ENCODE results near the gene LIFR. TPM values are rescaled to one million over a fixed set of nuclear protein-coding genes. Genes with fewer than 3 reads are reported as not detected.
"Not testable (repeated sequence)": the region's sequence is repeated elsewhere in the genome, so short reads cannot be mapped to it uniquely, and the experiment has no call there.

The LIFR gene, protein sequence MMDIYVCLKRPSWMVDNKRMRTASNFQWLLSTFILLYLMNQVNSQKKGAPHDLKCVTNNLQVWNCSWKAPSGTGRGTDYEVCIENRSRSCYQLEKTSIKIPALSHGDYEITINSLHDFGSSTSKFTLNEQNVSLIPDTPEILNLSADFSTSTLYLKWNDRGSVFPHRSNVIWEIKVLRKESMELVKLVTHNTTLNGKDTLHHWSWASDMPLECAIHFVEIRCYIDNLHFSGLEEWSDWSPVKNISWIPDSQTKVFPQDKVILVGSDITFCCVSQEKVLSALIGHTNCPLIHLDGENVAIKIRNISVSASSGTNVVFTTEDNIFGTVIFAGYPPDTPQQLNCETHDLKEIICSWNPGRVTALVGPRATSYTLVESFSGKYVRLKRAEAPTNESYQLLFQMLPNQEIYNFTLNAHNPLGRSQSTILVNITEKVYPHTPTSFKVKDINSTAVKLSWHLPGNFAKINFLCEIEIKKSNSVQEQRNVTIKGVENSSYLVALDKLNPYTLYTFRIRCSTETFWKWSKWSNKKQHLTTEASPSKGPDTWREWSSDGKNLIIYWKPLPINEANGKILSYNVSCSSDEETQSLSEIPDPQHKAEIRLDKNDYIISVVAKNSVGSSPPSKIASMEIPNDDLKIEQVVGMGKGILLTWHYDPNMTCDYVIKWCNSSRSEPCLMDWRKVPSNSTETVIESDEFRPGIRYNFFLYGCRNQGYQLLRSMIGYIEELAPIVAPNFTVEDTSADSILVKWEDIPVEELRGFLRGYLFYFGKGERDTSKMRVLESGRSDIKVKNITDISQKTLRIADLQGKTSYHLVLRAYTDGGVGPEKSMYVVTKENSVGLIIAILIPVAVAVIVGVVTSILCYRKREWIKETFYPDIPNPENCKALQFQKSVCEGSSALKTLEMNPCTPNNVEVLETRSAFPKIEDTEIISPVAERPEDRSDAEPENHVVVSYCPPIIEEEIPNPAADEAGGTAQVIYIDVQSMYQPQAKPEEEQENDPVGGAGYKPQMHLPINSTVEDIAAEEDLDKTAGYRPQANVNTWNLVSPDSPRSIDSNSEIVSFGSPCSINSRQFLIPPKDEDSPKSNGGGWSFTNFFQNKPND
- 43.1 TPM for polyA plus RNA-seq (ENCODE audit: insufficient read length)

DNA sequence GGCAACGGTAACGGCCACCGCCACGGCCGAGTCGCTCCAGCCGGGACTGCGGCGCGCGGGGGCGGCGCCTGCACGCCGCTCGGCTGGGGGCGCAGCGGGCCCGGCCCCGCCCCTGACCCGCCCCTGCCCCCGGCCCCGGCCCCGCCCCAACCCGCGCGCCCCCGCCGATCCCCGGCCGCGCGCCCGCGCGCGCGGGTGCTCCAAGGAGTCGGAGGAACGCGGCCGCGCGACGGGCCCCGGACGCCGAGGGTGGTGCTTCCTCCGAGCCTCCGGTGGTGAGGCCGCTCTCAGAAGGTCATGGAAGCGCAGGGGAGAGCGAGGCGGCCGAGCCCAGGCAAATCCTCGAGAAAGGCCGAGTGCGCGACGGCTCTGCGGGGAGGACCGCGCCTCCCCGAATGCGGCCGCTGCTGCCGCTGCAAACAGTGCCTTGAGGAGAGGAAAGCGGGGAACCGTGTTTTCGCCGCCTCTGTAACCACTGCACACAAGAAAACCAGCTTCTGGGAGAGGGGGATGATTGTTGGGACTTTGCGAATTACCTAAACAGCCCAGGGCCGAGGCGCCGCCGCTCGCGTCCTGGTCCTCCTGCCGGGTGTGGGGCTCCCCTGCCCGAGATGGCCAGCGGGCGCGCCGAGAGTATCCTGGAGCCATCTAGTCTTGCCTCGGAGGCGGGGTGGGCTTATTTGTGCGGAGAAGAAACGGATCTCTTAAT lies at the start of gene LIFR:
Gene LIFR (minus strand): TSS at position 48 of the 709 bp plus-strand sequence. CDS start 25,999 bp downstream, outside the sequence.
- DNase-seq (ENCODE audit: low read depth): peak; percentile 52

DNA sequence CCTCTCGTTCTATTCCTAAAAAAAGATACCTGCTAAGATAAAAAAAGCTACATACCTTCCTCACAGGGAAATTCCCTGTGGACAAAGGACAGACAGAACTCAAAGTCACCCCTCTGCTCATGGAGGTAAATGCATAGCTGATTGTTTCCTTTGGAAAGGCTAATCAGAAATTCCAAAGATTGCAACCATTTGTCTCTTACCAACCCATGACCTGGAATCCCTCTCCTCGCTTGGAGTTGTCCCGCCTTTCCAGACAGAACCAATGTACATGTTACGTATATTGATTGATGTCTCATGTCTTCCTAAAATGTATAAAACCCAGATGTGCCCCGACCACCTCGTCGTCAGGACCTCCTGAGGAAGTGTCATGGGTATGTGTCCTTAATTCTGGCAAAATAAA lies 49.2 kb upstream of the LIFR start:
- no peak for DNase-seq (ENCODE audit: low read depth)

GRCh38 chr5:38603691-38604090 lies 47.2 kb upstream of the LIFR start:
- no peak for DNase-seq (ENCODE audit: low read depth)

- DNase-seq (ENCODE audit: low read depth): no peak
Observed at GRCh38 chr5:38602641-38603040, 46.2 kb upstream of the LIFR start.

GRCh38 chr5:38601863-38602298 lies 45.4 kb upstream of the LIFR start:
- DNase-seq (ENCODE audit: low read depth): no peak

GRCh38 chr5:38601133-38601862 lies 44.9 kb upstream of the LIFR start:
- DNase-seq (ENCODE audit: low read depth): peak; percentile 13

DNA sequence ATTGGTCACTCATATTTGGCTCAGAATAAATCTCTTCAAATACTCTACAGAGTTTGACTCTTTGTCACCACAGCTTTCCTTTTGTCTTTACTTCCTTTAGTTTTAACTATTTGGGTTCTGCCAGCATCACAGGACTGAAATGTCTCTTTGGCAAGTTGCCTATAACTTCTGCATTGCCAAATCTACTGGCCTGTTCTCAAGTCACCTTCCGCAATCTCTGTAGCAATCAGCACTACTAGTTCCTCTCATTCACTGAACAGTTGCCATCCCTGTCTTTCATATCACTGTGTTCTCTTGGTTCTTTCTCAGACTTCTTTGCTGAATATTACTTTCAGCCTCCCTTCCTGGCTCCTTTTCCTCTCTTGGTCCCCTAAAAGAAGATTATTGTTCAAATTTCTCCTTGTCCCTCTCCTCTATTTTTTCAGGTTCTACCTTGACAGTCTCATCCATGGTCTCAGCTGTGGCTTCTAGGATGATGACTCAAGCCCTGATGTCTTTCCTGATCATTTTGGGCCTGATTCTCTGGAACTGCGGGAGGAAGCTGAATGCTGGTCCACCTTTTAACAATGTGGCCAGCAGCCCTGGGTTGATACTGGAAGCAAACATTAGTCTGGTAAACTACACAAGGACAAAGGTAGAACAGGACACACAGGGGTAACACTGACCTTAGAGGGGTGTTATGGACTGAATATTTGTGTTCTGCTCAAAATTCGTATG lies 44.0 kb upstream of the LIFR start:
- DNase-seq (ENCODE audit: low read depth): no peak

DNA sequence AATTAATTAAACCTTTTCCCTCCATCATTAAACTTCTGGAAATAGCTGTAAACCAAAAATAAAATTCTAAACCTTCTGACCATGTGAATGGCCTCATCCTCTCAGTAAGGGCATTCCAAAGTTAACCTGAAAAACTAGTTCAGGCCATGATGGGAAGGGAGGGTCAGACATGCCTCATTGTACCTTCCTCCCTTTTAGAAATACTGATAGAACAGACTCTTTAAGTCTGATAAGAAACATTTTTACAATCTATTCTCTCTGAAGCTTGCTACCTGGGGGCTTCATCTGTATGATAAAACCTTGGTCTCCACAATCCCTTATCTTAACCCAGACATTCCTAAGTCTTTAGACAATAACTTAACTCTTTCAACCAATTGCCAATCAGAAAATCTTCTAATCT lies 43.3 kb upstream of the LIFR start:
- not testable (repeated sequence) for DNase-seq (ENCODE audit: low read depth)

DNA sequence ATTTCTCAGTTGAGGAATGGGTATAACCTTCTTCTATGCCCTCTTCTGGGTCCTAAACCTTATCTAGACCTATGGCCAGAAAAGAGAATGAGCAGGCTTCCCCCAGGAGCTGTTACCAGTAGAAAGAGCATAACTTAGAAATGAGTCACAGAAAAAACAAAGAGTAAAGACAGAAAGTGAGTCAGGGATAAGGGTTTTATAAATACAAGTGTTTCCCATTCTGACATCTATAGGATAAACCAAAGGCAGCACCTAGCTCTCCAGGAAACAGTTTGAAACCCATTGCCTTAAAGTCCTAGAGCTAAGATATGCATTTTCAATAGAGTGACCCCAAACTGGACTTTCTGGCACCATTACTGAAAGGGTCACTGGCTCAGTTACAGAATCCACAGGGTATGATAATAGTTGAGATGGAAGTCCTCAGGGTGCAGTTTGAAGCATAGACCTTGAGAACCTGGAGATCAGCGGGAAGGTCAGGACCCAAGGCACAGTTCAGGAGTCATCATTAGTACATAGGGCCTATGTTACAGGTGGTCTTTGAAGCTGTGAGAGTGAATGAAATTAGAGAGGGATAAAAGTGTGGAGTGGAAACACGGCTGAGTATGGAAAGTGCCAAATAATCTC lies 42.7 kb upstream of the LIFR start:
- DNase-seq (ENCODE audit: low read depth): no peak

DNA sequence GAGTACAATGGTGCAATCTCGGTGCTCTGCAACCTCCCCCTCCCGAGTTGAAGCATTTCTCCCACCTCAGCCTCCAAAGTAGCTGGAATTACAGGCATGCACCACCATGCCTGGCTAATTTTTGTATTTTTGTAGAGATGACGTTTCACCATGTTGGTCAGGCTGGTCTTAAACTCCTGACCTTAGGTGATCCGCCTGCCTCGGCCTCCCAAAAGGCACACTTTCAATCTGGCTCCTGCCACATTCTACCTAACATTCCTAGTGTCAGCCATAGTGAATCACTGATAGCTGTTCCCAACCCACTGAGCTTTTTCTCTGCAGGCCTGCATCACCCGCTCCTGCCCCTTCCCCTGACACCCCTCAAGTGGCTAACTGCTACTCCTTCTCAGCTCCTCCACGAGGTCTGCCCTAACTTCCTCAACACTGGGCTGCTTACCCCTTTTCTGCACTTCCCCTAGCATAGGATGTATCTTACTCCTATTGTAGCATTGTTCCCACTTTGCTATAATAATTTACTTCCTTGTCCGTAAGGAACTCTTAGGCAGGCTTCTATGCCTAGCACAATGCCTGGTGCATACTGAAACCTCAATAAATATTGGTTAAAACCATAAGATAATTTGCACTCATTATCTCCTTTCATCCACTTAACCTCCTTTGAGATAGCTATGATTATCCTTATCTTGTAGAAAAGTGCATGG lies 42.0 kb upstream of the LIFR start:
- no peak for DNase-seq (ENCODE audit: low read depth)

GRCh38 chr5:38596981-38597380 lies 40.5 kb upstream of the LIFR start:
- no peak for DNase-seq (ENCODE audit: low read depth)

DNA sequence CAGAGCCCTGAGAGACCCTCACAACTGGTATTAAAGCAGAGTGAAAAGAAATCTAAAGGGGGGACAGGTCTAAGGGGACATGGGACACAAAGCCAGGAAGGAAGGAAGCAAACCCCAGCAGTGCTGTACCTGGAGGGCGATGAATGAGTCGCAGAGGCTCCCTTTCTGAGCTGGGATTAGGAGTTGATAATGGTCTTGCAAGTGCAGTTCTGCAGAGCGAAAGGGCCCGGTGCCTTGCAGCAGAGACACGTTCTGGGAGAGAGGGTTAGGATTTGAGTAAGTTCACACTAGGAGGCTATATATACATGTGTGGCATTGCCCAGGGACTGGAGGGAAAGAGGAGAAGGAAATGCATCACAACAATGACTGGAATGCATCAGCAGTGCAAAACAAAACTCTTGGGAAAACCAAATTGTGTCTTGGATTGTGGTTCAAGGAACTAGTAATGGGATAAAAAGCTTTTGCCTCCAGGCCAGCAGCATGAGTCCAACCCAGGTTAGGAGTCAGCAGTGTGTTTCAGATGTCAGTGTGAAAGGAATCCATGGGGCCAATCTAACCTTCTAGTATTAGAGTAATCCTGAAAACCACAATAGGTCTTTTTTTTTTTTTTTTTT lies 38.8 kb upstream of the LIFR start:
- DNase-seq (ENCODE audit: low read depth): no peak

GRCh38 chr5:38593959-38594358 lies 37.5 kb upstream of the LIFR start:
- no peak for DNase-seq (ENCODE audit: low read depth)

DNA sequence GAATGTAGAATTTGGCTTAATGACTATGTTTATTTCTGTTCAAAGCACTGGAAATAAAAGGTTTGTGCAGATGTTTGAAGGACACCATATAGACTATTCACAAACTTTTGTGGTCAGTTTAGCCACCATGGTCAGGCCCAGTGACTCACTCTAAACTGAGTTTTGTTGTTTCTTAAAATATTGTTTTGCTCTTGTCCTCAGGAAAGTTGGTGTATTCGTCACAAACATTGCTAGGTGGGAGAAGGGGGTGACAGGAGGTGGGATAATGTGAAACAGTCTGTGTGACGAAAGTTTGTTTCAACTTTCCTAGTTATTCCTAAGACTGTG lies 35.0 kb upstream of the LIFR start:
- DNase-seq (ENCODE audit: low read depth): no peak

GRCh38 chr5:38590838-38591522 lies 34.5 kb upstream of the LIFR start:
- no peak for DNase-seq (ENCODE audit: low read depth)

DNA sequence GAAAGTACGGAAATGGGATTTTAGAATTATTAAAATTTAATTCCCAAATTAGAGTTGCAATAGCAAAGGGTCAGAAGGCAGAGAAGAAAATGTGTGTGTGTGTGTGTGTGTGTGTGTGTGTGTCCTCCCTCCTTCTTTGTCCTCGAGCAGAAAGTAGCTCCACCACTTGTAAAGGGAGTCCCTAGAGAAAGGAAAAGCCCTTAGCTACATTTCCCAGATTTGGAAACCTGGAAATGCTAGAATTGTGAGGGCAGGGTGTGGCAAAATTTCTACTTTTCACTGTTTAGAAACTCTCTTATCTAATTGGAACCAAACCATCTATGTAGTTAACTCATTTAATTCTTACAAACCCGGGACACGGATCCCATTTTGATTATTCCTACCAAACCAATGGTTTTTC lies 33.2 kb upstream of the LIFR start:
- no peak for DNase-seq (ENCODE audit: low read depth)

GRCh38 chr5:38585816-38586215 lies 29.4 kb upstream of the LIFR start:
- no peak for DNase-seq (ENCODE audit: low read depth)

- no peak for DNase-seq (ENCODE audit: low read depth)
Observed at GRCh38 chr5:38583500-38583899, 27.1 kb upstream of the LIFR start.
